KMS-11 (cell line): ENCODE results near the gene CLK3.

Experiments
- H2AFZ ChIP-seq: fragments of 200-600 bp; sonication (generic); 2 replicates; pipeline ENCODE4 v1.6.1; 2016; ENCODE audit warnings: antibody characterized with exemption, mixed run types, low read depth
- H3K27ac ChIP-seq: fragments of 200-600 bp; sonication (generic); 2 replicates; pipeline ENCODE4 v1.6.1; 2016; ENCODE audit warnings: mild to moderate bottlenecking, mixed run types
- H3K27me3 ChIP-seq: fragments of 200-600 bp; sonication (generic); 2 replicates; pipeline ENCODE4 v1.6.1; 2017; ENCODE audit warnings: mild to moderate bottlenecking, low read depth, mixed run types, moderate library complexity; ENCODE audit not compliant: insufficient read depth
- H3K36me3 ChIP-seq: fragments of 200-600 bp; sonication (generic); 2 replicates; pipeline ENCODE4 v1.6.1; 2017; ENCODE audit warnings: mild to moderate bottlenecking, mixed run types; ENCODE audit not compliant: insufficient read depth
- H3K4me1 ChIP-seq: fragments of 200-600 bp; sonication (generic); 2 replicates; pipeline ENCODE4 v1.6.1; 2016; ENCODE audit warnings: mild to moderate bottlenecking, low read depth, mixed run types; ENCODE audit not compliant: poor library complexity, severe bottlenecking
- H3K4me2 ChIP-seq: fragments of 200-600 bp; sonication (generic); 2 replicates; pipeline ENCODE4 v1.7.0; 2016; ENCODE audit warnings: mild to moderate bottlenecking, mixed run types
- H3K4me3 ChIP-seq: fragments of 200-600 bp; sonication (generic); IDR thresholded peaks from 2 replicates; pipeline ENCODE4 v1.6.1; 2017; ENCODE audit warnings: low read depth, low read length, mixed read lengths; ENCODE audit not compliant: insufficient read depth
- H3K79me2 ChIP-seq: fragments of 200-600 bp; sonication (generic); 2 replicates; pipeline ENCODE4 v1.6.1; 2016; ENCODE audit warnings: low read depth, mixed run types; ENCODE audit not compliant: insufficient read depth
- H3K9ac ChIP-seq: fragments of 200-600 bp; sonication (generic); 2 replicates; pipeline ENCODE4 v1.6.1; 2016; ENCODE audit warnings: mild to moderate bottlenecking, mixed run types
- H4K20me1 ChIP-seq: fragments of 200-600 bp; sonication (generic); 2 replicates; pipeline ENCODE4 v1.6.1; 2016; ENCODE audit warnings: mild to moderate bottlenecking, mixed run types; ENCODE audit not compliant: insufficient read depth
- CTCF ChIP-seq: fragments of 200-600 bp; sonication (generic); conservative IDR thresholded peaks from 2 replicates; pipeline ENCODE4 v1.6.1; 2017; ENCODE audit warnings: low read depth, mild to moderate bottlenecking, antibody characterized with exemption, low read length, moderate library complexity, mixed read lengths

Gene CLK3

GRCh38 chr15:74669627-74670026 is 54.0 kb downstream of the CLK3 start:
- H2AFZ ChIP-seq, result no peak overlapping the region
- H3K4me1 ChIP-seq, result no peaks in the 10 kb centered on the region
- H3K36me3 ChIP-seq, result no peaks in the 10 kb centered on the region
- no peak overlapping the region for H3K4me3 ChIP-seq
- no peaks in the 10 kb centered on the region for H4K20me1 ChIP-seq
- no peak overlapping the region for H3K4me2 ChIP-seq
- H3K9ac ChIP-seq, result no peak overlapping the region
- no peaks in the 10 kb centered on the region for H3K79me2 ChIP-seq
- no peak overlapping the region for H3K27ac ChIP-seq
- no peak for TF ChIP-seq CTCF
- no peaks in the 10 kb centered on the region for H3K27me3 ChIP-seq

DNA sequence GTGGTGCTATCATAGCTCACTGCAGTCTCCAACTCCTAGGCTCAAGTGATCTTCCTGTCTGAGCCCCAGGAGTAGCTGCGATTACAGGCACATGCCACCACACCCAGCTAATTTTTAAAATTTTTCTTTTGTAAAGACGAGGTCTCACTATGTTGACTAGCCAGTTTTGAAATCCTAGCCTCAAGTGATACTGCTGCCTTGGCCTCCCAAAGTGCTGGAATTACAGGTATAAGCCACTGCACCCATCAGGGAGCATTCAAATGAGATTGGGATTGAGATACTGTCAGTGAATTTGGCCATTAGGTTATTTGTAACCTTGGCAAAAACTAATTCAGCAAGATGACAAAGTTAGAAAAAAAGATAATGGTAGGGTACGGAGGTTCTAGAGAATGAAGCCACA is 58.5 kb downstream of the CLK3 start:
- no peak overlapping the region for H3K4me3 ChIP-seq
- no peak overlapping the region for H3K27ac ChIP-seq
- no peaks in the 10 kb centered on the region for H3K79me2 ChIP-seq
- no peaks in the 10 kb centered on the region for H4K20me1 ChIP-seq
- no peak overlapping the region for H2AFZ ChIP-seq
- H3K27me3 ChIP-seq, result no peaks in the 10 kb centered on the region
- no peak overlapping the region for H3K4me2 ChIP-seq
- TF ChIP-seq CTCF, result no peak
- no peaks in the 10 kb centered on the region for H3K4me1 ChIP-seq
- H3K9ac ChIP-seq, result no peak overlapping the region
- H3K36me3 ChIP-seq, result no peaks in the 10 kb centered on the region

- H3K4me3 ChIP-seq, result no peak overlapping the region
- H4K20me1 ChIP-seq, result no peaks in the 10 kb centered on the region
- H3K79me2 ChIP-seq, result no peaks in the 10 kb centered on the region
- H3K4me1 ChIP-seq, result no peaks in the 10 kb centered on the region
- no peaks in the 10 kb centered on the region for H3K36me3 ChIP-seq
- TF ChIP-seq CTCF, result no peak
- H2AFZ ChIP-seq, result no peak overlapping the region
- no peaks in the 10 kb centered on the region for H3K27me3 ChIP-seq
- H3K4me2 ChIP-seq, result no peak overlapping the region
- H3K9ac ChIP-seq, result no peak overlapping the region
- H3K27ac ChIP-seq, result no peak overlapping the region
Observed at GRCh38 chr15:74676801-74677200, 61.2 kb downstream of the CLK3 start.
